ENCODE results near the gene IL1B. TPM values are rescaled to one million over a fixed set of nuclear protein-coding genes. Genes with fewer than 3 reads are reported as not detected.

The IL1B gene
- total and polyA plus RNA-seq, 4 donors: 0.25 to 3.1 (median 0.76) TPM

DNA sequence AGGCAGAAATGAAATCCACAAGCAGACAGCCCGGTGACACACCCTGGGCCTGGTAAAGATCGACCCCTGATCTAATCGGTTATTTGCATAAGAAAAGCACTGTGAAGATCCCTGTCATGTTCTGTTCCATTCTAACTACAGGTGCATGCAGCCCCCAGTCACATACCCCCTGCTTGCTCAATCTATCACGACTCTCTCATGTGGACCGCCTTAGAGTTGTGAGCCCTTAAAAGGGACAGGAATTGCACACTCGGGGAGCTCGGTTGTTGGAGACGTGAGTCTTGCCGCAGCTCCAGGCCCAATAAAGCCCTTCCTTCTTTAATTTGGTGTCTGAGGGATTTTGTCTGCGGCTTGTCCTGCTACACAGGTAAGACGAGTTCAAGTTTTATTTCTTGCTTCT is 13.4 kb upstream of the IL1B start:
- H3K36me3 ChIP-seq (ENCODE audit: control insufficient read depth in 4 of 4, insufficient read depth in 3 of 4, low read depth in 1 of 4, low read length in 3 of 4): no peaks in the 10 kb centered on the region
- no peak overlapping the region for H3K9ac ChIP-seq (ENCODE audit: low read depth in 1 of 2, low read length in 2 of 2)
- no peaks in the 10 kb centered on the region for H3K9me3 ChIP-seq (ENCODE audit: control insufficient read depth in 4 of 4, low read length in 3 of 4)
- H3K4me1 ChIP-seq (ENCODE audit: control insufficient read depth in 4 of 4, insufficient read depth in 4 of 4, low read length in 3 of 4): no peaks in the 10 kb centered on the region
- DNase-seq (ENCODE audit: low spot score): no peak
- no peaks in the 10 kb centered on the region for H3K27me3 ChIP-seq (ENCODE audit: control insufficient read depth in 4 of 4, insufficient read depth in 4 of 4, low read length in 3 of 4)
- 95% methylated on average over 11 of the region's 11 CpGs for WGBS
- TF ChIP-seq, protein P1, sequence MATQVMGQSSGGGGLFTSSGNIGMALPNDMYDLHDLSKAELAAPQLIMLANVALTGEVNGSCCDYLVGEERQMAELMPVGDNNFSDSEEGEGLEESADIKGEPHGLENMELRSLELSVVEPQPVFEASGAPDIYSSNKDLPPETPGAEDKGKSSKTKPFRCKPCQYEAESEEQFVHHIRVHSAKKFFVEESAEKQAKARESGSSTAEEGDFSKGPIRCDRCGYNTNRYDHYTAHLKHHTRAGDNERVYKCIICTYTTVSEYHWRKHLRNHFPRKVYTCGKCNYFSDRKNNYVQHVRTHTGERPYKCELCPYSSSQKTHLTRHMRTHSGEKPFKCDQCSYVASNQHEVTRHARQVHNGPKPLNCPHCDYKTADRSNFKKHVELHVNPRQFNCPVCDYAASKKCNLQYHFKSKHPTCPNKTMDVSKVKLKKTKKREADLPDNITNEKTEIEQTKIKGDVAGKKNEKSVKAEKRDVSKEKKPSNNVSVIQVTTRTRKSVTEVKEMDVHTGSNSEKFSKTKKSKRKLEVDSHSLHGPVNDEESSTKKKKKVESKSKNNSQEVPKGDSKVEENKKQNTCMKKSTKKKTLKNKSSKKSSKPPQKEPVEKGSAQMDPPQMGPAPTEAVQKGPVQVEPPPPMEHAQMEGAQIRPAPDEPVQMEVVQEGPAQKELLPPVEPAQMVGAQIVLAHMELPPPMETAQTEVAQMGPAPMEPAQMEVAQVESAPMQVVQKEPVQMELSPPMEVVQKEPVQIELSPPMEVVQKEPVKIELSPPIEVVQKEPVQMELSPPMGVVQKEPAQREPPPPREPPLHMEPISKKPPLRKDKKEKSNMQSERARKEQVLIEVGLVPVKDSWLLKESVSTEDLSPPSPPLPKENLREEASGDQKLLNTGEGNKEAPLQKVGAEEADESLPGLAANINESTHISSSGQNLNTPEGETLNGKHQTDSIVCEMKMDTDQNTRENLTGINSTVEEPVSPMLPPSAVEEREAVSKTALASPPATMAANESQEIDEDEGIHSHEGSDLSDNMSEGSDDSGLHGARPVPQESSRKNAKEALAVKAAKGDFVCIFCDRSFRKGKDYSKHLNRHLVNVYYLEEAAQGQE (IDR thresholded peaks at IDR 0.05): no peak
- TF ChIP-seq HNF4A (conservative IDR thresholded peaks at IDR 0.05): no peak
- no peak for TF ChIP-seq SP1 (IDR thresholded peaks at IDR 0.05)
- no peak for TF ChIP-seq FOXA1 (IDR thresholded peaks at IDR 0.05)
- no peak for TF ChIP-seq FOXA2 (IDR thresholded peaks at IDR 0.05)
- TF ChIP-seq ATF3 (IDR thresholded peaks at IDR 0.05): no peak
- no peak for TF ChIP-seq RAD21 (IDR thresholded peaks at IDR 0.05)
- no peak for TF ChIP-seq YY1 (IDR thresholded peaks at IDR 0.05)
- no peak for TF ChIP-seq EGR1 (IDR thresholded peaks at IDR 0.05; ENCODE audit: low read depth in 2 of 2)
- TF ChIP-seq TAF1 (conservative IDR thresholded peaks at IDR 0.05): no peak
- TF ChIP-seq GABPA (IDR thresholded peaks at IDR 0.05 in 1 of 2, conservative IDR thresholded peaks at IDR 0.05 in 1 of 2): no peak
- TF ChIP-seq NR2F2 (IDR thresholded peaks at IDR 0.05): no peak
- no peak for TF ChIP-seq RXRA (IDR thresholded peaks at IDR 0.05)
- TF ChIP-seq, protein P2, sequence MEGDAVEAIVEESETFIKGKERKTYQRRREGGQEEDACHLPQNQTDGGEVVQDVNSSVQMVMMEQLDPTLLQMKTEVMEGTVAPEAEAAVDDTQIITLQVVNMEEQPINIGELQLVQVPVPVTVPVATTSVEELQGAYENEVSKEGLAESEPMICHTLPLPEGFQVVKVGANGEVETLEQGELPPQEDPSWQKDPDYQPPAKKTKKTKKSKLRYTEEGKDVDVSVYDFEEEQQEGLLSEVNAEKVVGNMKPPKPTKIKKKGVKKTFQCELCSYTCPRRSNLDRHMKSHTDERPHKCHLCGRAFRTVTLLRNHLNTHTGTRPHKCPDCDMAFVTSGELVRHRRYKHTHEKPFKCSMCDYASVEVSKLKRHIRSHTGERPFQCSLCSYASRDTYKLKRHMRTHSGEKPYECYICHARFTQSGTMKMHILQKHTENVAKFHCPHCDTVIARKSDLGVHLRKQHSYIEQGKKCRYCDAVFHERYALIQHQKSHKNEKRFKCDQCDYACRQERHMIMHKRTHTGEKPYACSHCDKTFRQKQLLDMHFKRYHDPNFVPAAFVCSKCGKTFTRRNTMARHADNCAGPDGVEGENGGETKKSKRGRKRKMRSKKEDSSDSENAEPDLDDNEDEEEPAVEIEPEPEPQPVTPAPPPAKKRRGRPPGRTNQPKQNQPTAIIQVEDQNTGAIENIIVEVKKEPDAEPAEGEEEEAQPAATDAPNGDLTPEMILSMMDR (IDR thresholded peaks at IDR 0.05; ENCODE audit: low read depth, low read length, missing input control): no peak
- TF ChIP-seq HNF4G (IDR thresholded peaks at IDR 0.05): no peak
- H3K27ac ChIP-seq (ENCODE audit: low read depth in 1 of 2, low read length in 2 of 2): no peak overlapping the region
- H3K4me3 ChIP-seq (ENCODE audit: low read depth in 1 of 3, low read length in 3 of 3): no peak overlapping the region

DNA sequence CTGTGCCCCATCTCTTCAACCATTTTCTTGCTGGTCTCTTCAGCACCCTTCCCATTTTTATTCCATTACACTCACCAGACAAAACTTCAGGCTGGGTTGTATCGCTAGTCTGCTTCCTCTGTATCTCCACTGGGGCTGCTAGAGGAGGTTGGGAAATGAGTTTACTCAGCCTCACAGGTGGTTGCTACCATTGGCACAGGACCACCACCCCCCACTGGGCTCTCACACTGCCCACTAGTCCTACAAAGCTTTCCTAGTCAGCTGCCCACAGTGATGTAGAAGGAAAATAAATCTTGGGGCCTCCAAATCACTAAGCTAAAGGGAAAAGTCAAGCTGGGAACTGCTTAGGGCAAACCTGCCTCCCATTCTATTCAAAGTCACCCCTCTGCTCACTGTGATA is 12.3 kb upstream of the IL1B start:
- Histone ChIP-seq H3K27me3 (ENCODE audit: control insufficient read depth in 4 of 4, insufficient read depth in 4 of 4, low read length in 3 of 4) (no peaks in the 10 kb centered on the region), H3K36me3 (ENCODE audit: control insufficient read depth in 4 of 4, insufficient read depth in 3 of 4, low read depth in 1 of 4, low read length in 3 of 4) (no peaks in the 10 kb centered on the region), H3K9ac (ENCODE audit: low read depth in 1 of 2, low read length in 2 of 2) (no peak overlapping the region), H3K4me1 (ENCODE audit: control insufficient read depth in 4 of 4, insufficient read depth in 4 of 4, low read length in 3 of 4) (no peaks in the 10 kb centered on the region), H3K9me3 (ENCODE audit: control insufficient read depth in 4 of 4, low read length in 3 of 4) (no peaks in the 10 kb centered on the region), H3K27ac (ENCODE audit: low read depth in 1 of 2, low read length in 2 of 2) (no peak overlapping the region), H3K4me3 (ENCODE audit: low read depth in 1 of 3, low read length in 3 of 3) (no peak overlapping the region)
- DNase-seq (ENCODE audit: low spot score): no peak
- WGBS: 90% methylated on average over 1 of the region's 1 CpG
- TF ChIP-seq HNF4A (conservative IDR thresholded peaks at IDR 0.05) (no peak), RAD21 (IDR thresholded peaks at IDR 0.05) (no peak), EGR1 (IDR thresholded peaks at IDR 0.05; ENCODE audit: low read depth in 2 of 2) (no peak), NR2F2 (IDR thresholded peaks at IDR 0.05) (no peak), TAF1 (conservative IDR thresholded peaks at IDR 0.05) (no peak), HNF4G (IDR thresholded peaks at IDR 0.05) (no peak), ATF3 (IDR thresholded peaks at IDR 0.05) (no peak), FOXA2 (IDR thresholded peaks at IDR 0.05) (no peak), RXRA (IDR thresholded peaks at IDR 0.05) (no peak), SP1 (IDR thresholded peaks at IDR 0.05) (no peak), FOXA1 (IDR thresholded peaks at IDR 0.05) (no peak), YY1 (IDR thresholded peaks at IDR 0.05) (no peak), JUND (IDR thresholded peaks at IDR 0.05) (no peak)
- TF ChIP-seq, protein P3, sequence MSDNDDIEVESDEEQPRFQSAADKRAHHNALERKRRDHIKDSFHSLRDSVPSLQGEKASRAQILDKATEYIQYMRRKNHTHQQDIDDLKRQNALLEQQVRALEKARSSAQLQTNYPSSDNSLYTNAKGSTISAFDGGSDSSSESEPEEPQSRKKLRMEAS (IDR thresholded peaks at IDR 0.05): no peak
- TF ChIP-seq, protein P1 (IDR thresholded peaks at IDR 0.05): no peak
- TF ChIP-seq, protein P4, sequence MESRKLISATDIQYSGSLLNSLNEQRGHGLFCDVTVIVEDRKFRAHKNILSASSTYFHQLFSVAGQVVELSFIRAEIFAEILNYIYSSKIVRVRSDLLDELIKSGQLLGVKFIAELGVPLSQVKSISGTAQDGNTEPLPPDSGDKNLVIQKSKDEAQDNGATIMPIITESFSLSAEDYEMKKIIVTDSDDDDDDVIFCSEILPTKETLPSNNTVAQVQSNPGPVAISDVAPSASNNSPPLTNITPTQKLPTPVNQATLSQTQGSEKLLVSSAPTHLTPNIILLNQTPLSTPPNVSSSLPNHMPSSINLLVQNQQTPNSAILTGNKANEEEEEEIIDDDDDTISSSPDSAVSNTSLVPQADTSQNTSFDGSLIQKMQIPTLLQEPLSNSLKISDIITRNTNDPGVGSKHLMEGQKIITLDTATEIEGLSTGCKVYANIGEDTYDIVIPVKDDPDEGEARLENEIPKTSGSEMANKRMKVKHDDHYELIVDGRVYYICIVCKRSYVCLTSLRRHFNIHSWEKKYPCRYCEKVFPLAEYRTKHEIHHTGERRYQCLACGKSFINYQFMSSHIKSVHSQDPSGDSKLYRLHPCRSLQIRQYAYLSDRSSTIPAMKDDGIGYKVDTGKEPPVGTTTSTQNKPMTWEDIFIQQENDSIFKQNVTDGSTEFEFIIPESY (IDR thresholded peaks at IDR 0.05): no peak
